GM18867 (cell line): ENCODE data around the gene MVB12B.

Source experiments
- ATAC-seq: cut with Tn5 transposase; IDR thresholded peaks from one replicate; pipeline ENCODE4 v1.9.1; 2021; ENCODE audit warnings: mild to moderate bottlenecking, moderate library complexity; ENCODE audit not compliant: unreplicated experiment

Gene MVB12B

DNA sequence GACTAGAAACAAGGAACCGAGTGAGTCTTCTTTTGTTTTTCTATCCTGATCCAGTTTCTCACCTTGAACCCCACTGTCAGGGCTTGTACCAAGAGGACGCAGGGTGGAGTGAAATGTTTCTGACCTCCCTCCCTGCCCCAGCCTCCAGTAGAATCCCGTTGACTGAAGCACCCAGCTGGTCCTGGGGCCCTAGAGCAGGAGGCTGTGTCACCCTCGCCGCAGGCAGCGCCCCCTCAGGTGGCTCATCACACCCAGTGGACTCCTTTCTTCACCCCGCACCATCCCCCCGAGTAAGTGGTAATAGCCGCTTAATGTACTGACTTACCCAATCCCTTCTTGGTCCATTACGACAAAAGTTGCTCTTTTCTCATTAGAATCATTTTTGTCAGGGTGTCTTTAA, 53.8 kb downstream of the MVB12B start:
- no peak for ATAC-seq

DNA sequence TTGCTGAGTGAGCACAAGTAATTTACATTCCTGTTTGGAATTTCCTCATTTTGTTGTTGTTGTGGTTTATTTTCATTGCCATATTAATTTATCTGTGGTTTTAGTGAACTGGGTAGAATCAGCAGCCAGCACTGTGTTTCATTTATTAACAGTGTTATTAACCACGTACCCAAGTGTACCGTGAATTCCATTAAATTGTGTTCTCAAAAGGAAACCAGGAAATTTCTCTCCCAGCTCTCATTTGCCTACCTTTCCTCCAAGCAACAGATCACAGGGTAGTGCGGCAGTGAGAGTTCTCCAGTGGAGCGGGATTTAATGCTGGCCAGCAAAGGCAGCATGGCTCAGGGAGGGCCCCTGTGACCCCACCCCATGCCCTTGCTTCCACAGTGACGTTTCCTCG, 54.6 kb downstream of the MVB12B start:
- no peak for ATAC-seq

DNA sequence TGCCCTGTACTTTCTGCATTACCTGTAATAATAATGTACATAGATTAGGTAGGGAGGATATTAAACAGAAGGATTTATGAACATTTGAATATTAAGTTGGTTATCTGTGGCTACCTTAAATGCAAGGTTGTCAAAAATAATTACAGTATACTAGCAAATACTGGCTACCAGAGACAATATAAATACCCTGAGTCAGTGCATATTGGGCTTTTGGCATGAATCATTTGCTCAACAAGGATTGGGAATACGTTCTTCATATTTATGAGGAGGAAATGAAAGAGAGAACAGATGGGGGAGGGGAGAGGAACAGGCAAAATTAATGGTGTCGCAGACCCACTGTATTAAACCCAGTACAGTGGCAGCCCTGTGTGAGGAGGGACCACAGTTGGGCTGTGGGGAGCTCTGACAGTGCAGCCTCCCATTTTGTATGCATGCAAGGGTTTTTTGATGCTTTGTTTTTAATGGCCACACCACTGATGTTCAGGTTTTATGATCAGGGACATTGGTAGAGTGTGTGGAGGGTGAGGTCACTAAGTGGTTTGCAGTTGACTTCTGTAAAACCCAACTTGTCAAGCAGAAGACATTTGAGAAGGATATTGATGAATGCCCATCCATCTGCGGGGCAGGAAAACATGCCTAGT, 56.9 kb downstream of the MVB12B start:
- ATAC-seq: no peak

DNA sequence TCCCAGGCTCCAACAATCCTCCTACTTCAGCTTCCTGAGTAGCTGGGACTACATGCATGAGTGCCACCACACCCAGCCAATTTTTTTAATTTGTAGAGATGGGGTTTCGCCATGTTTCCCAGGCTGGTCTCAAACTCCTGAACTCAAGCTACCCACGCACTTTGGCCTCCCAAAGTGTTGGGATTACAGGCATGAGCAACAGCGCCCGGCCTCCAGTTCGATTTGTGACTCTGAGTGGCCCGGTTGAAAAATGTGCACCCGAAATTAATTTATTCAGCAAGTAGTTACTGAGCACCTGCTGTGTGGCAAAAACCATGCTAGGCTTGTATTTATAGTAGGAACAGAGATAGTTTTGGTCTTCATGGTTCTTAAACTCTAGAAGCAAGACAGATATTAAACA, 58.3 kb downstream of the MVB12B start:
- ATAC-seq: no peak

DNA sequence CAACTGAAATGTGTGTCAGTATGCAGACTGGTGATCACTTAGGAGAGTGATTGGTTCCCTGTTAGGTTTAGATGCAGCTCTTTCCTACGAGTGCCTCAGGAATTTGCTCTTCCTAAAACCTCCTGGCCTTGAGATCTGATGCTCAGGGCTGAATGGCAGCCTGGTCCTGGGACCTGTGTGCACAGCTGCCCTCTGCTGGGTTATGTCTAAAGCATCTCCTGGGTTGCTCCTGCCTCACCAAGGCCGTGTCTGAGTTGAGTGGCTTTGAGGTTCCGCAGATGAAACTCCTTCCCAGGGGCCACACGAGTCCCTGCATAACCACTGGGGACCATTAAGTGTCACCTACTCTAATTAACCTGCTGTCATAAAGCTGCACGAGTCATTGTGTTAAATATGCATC, 59.5 kb downstream of the MVB12B start:
- no peak for ATAC-seq

DNA sequence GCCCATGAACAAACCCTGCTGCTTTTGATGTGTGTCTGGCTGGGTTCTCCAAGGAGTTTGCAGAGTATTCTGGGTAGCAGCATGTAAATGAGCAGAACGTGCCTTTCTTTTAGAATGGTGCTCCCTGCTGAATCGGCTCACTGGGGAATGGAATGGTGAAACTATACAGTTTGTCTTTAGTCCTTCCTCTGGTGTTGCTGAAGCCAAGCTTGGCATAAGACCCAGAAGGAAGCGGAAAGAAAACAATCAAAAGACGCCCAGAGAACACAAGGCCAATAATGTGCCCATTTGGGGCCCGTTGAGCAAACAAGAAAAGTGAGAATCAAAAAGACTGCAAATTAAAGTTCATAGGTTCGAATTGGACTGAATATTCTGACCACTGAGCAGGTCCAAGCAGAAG, 60.1 kb downstream of the MVB12B start:
- ATAC-seq: no peak

DNA sequence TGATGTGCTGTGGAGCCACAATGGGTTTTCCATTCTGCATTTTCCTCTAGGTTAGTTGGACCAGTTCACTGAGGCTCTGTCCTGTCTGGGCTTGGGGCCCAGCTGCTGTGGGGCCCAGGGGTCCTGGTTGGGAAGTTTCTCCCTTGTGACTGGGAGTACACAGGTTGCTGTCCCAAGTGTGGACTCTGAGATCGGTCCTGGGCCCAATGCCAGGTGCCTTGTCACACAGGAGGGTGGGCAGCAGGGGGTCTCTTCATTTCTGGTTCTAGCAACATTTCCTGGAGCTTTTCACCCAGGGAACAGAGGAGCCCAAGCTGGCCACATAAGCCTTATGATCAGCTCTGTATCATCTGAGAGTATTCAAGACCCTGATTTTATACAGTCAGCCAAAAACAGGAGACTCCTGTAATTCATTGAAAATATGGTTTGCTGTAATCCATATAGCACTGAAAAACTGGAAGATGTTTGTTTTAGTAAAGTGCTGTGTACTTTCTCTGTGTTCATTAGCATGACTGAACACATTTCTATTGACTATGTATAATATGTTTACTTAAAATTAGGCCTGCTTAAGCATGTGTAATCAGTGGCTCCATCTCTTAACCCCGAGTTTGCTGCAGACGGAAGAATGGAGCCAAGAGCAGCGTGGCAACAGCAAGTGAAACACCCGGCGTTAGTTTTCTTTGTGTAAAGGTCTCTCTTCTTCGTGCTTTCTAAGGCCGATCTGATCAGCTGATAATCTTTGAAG, 62.5 kb downstream of the MVB12B start:
- ATAC-seq: no peak

DNA sequence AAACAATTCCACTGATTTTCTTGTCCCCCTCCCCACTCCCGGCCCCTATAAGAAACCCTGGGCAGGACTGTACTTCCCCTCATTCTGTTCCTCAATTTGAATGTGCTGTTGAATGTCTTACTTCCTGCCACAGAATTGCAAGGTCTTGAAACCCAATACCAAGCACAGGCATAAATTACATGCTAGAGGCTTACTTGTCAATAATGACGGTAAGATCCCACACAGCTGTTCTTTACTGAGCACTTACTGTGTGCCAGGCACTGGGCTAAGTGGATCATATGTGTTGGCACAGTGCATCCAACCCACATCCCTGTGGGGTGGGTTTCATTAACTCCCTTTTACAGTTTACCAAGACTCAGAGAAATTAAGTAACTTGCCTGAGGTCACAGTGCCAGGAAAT, 63.4 kb downstream of the MVB12B start:
- ATAC-seq: no peak

DNA sequence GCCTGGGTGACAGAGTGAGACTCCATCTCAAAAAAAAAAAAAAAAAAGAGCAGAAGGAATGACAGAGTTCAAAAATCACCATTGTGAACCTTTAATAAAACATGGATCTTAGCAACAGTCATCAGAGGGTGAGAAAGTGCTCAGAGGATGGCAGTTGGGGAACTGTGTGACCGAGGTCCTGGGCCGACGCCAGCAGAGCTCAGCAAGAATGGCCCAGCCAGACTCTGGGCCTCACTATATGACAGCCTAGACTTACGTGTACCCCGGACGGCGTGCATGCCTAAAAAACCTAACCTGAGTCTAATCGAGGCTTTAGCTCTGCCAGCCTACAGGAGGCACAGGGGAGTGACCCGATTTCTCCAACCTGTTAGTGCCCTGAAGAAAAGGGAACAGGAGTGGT, 64.3 kb downstream of the MVB12B start:
- ATAC-seq: no peak

DNA sequence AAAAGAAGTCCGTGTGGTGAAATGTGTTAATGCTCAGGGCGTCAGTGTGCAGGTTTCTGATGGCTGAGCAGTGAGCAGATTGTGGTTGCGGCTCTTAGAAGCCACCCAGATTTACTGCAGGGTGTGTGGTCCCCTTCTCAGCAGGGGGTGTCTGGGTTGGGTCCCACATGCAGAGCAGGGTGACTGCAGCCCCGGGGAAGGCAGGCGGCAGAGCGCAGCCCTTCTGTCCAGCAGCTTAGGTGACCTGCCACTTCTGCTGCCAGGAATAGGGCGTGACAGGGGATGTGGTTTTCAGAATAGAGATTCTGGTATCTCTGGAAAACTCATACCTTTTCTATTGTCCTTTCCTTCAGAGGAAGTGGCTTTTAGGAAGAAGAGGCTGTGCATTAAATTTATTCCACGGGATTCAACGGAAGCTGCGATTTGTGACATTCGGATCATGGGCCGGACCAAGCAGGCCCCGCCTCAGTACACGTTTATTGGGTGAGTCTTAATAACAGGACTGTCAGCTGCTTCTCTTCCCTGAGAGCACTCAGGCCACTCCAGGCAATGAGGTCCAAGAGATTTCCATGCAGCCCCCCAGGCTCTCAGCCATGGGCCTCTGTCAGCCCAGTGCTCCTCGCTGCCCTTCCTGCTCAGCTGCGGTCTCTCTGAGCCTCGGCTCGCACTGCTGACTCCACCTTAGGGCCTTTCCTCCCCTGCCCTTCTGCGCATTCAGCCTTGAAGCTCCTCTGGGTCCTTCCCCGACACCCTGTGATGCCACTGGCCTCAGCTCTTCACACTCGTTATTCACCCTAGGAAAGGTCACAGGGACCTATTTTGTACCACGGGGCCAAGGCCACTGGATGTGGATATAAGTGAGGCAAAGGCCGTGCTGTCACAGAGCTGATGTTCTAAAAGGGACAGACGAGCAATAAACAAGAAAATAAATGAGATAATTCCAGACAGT, 65.4 kb downstream of the MVB12B start:
- ATAC-seq: no peak

DNA sequence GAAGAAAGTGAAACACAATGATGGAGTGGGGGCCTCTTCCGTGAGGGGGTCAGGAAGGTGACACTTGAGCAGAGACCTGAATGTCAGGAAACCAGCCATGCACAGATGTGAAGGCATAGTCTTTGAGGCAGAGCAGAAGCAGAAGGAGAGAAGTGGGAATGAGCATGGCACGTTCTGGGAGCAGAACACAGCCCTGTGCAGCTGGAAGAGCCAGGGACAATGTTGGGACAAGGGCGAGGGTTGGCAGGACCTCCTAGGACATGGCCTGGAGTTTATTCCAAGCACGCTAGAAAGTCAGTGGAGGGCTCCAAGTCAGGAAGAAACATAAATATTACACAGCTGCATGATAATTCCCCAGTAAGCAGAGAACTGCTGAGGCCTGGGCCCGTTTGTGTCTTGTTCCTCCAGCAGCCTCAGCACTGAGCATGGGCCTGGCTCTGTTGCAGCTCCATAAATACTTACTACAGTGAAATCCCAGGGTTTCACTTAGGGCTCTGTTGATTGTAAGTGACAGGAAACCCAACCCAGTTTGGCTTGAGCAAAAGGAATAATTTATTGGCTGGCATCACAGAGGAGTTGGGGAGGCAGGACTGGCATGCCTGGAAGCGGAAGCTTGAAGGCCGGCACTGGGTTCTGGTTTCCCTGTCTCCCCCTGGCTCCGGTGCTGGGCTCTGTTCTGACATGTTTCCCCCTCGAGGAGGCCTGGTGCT, 66.2 kb downstream of the MVB12B start:
- ATAC-seq: no peak

DNA sequence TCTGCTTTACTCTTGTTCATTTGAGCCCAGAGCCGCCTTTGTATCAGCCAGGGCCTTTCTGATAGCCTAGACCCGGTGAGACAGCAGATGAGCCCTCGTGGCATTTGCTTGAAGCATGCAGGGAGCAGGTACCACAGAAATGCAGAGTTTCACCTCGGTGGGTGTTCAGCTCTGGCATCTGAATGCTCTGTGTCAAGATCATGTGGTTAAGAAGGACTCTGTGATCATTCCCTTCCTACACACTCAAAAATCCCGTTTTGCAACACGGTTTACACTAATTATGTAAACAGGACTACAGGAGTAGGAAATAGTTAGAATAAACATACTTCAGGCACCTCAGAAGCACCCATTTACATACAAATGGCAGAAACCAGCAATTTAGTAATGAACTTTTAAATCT, 67.2 kb downstream of the MVB12B start:
- ATAC-seq: no peak

DNA sequence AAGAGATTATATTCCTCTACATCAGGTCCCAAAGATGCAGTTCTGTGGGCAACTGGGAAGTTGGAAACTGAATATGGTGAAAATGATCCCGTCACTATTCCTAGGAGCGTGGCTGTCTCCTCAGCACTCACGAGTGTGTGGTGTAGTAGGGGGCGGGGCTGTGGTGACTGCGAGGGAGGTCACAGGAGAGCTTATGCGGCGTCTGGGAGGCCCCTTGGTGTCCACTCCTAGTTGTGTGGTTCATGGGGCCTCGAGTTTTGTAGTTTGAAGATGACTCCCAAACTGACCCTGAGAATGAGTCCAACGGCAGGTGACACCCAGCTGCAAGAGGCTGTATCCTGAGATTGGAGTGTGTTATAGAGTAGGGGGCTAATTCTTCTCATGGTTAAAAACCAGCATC, 68.2 kb downstream of the MVB12B start:
- ATAC-seq: no peak

DNA sequence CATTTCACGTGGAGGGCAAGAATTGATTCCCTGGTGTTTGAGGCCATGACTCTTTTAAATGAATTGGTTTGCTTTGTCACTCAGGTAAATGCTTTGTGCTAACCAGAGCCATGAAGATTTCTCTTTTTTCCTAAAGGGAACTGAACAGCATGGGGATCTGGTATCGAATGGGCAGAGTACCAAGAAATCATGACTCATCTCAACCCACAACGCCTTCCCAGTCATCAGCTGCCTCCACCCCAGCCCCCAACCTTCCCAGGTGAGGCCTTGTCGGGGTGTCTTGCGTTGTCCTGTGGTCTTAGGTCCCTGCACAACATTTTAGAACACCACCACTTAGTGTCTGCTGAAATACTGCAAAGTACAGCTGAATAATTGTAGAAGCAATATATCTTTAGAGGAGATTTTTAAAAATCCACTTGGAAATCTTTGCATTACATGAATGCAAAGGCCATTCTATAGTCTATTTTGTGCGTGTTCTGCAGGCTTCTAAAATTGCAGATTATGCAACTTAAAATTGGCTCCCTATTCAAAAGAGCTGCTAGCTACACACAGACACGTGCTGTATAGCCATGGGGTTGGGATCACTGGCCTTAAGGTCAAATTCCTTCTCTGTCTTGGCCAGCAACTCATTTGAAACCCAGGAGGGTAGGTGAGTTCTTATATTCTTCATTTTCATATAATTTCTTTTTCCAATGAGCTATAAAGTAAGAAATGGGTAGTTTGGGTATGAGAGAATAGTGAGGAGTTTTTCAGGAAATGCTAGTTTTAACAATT, 69.0 kb downstream of the MVB12B start:
- ATAC-seq: no peak

DNA sequence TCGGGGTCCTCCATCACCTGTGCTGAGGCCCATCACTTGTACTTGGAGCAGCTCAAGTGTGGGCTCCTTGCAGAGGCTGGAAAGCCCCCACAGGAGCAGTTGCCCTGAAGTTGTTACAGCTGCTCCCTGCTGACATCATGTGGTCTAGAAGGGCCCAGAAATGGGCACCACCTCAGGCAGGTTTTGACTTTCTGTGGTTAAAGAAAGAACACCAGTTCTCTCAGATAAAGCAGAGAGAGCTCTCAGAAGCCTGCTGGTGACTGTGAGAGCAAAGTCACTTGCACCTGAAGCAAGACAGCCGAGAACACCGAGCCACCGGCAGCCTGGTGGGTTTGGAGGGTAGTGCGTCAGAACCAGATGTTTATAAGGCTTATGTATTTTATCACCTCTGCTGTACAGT, 70.4 kb downstream of the MVB12B start:
- ATAC-seq: peak; percentile 78

DNA sequence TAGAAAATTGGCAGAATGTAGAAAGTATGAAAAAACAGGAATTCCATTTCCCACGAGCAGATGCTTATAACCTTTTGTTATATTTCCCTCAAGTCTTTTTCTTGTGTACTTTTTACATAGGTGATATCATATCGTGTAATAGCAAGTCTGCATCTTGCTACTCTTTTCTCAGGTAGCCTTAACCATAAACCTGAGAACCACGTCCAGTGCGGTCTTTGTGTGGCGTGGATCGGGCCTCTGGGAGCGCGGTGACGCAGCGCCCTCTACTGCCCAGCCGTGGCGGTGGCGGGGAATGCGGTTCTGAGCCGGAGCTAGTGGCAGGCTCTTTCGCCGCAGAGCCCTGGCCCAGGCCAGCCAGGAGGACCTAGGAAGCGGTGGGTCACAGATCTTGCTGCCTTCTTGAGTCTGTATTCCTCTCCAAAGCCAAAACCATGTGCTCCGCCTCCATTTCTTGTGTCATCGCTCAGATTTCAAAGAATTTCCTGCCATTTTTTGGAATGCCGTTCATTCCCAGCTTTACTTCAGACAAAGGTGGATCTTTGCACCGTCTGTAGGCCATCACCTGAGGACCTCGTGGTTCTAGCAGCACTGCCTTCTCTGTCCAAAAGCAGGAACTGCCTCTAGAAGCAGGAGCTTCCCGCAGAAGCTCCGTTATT, 71.9 kb downstream of the MVB12B start:
- ATAC-seq: no peak

DNA sequence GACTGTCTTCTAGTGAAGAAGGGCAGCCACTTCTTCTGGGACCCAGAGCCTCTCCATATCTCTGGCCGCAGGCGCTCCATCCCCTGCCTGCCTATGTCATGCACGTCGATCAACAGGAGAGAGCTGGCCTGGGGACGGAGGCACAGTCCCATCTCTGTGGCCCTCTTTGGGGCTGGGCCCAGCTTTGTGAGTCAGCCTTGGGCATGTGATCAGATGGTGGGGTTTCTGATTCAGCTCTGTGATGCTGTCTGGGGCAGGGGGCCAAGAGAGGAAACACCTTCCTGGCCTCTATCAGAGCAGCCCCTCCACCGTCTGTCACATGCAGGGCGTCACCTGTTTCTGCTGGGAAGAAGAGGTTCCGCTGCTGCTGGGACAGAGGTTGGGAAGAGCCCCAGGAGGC, 72.6 kb downstream of the MVB12B start:
- no peak for ATAC-seq

DNA sequence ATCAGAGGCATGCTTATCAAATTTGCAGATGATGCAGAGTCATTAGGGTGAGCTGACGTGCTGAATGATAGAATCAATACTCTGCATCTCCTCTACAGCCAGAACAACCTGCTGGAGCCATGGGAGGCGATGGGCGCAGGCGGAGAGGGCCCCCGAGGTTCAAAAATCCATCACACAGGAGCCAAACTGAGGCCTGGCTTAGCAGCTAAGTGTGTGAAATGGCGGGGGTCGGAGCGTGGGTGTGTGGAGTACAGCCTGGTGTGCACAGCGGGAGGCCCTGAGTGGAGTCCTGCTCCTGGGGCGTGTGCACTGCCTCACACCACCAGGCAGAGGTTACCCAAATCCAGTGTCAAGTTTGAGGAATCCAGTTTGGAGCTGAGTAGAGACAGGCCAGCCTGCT, 73.2 kb downstream of the MVB12B start:
- no peak for ATAC-seq

DNA sequence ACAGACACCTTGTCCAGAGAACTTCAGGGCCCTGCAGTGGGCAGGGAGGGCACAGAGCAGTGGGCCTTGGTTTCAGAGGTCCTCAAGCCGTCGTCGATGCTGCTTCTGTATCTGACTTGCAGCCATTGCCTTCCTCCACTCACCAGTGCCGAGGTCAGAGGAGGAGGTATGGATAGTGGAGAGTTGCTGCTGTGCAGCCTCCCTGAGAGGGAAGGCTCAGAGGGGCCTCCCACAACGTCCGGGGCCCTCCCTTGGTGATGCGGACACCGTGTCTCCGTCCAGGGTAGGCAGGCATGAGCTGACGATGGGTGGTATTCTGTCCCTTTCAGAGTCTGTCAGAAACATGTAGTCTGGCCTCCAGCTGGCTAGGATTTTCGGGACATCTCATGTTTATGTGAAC, 73.9 kb downstream of the MVB12B start:
- ATAC-seq: no peak

DNA sequence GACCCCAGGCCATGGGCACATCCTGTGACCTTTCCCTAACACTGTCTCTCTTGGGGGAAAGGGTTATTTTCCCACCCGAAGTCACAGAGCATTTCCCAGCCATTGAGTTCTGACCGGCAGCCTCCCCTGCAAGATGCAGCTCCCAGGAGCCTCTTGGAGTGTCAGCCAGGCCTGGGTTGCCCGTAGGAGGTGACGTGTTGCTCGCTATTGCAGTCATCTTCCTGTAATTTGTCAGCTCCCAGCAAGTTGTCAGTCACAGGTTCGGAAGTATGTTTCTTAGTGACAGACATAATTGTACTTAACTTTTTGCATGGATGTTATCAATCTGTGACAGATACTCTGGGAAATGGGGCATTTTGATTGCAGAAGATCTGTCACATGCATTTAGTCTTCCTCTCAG, 74.5 kb downstream of the MVB12B start:
- no peak for ATAC-seq
